HepG2 (cell line): ENCODE measurements around the gene SSR2. TPM values are rescaled to one million over a fixed set of nuclear protein-coding genes. Genes with fewer than 3 reads are reported as not detected.
A peak's percentile ranks its signal among the peaks of the same experiment; 100 is the strongest.

Experiments used
- ATAC-seq: fragments of 200-7000 bp; cut with Tn5 transposase; 3 replicates; pipeline ENCODE4 v1.9.1; 2020; ENCODE audit warnings: mild to moderate bottlenecking, moderate library complexity
- BruUV-seq: library from RNA; stranded (reverse); fragments of 400-500 nt; replicated peaks from 2 replicates; lab custom pipeline; 2021; lab: Mats Ljungman, UMichigan
- CTCF ChIA-PET: fragments of 300-600 bp; formaldehyde crosslinking; extraction: SDS; loops from one replicate; lab custom pipeline; 2021; ENCODE audit warnings: low total read pairs, inconsistent platforms, low intra/inter-chr PET ratio; lab: Yijun Ruan, JAX
- POLR2A ChIA-PET: fragments of 350-600 bp; sonication (Branson Sonifier 250); formaldehyde crosslinking; loops from one replicate; lab custom pipeline; 2020; ENCODE audit warnings: antibody characterized with exemption, inconsistent platforms; lab: Yijun Ruan, JAX
- DNase-seq: peaks from one replicate; pipeline ENCODE4 v3.0.0-alpha.2; 2015; ENCODE audit warnings: low spot score
- FAIRE-seq: peaks from 3 replicates; lab custom pipeline; 2011; peaks lifted over from hg19 to GRCh38; lab: Jason Lieb, UNC
- H2AFZ ChIP-seq: one replicate; pipeline ENCODE4 v1.6.1; 2011; ENCODE audit warnings: low read length, inconsistent platforms
- H3K27ac ChIP-seq: fragments of 300-600 bp; 3 replicates; pipeline ENCODE4 v1.8.0; 2011; ENCODE audit warnings: mixed run types, mild to moderate bottlenecking, mixed read lengths, low read length, inconsistent platforms; ENCODE audit not compliant: insufficient read depth; ENCODE audit errors: extremely low read length
- H3K27me3 ChIP-seq, 2 experiments: fragments of 200-600 bp in 1 of 2; 2 replicates in 1 of 2; 3 replicates in 1 of 2; pipeline versions ENCODE4 v1.6.0 to v1.8.0; 2011; ENCODE audit warnings: low read length in 2 of 2, mild to moderate bottlenecking in 2 of 2, moderate library complexity in 2 of 2, inconsistent platforms in 1 of 2; ENCODE audit not compliant: insufficient read depth in 2 of 2, control insufficient read depth in 1 of 2
- H3K36me3 ChIP-seq, 2 experiments: fragments of 200-600 bp in 1 of 2; replicated peaks in 1 of 2; 2 replicates in 1 of 2; 3 replicates in 1 of 2; pipeline versions ENCODE4 v1.5.1 to v1.8.0; 2011; ENCODE audit warnings: low read length in 2 of 2, inconsistent platforms in 1 of 2; ENCODE audit not compliant: insufficient read depth in 2 of 2, control insufficient read depth in 1 of 2
- H3K4me1 ChIP-seq: 2 replicates; pipeline ENCODE4 v1.5.1; 2012; ENCODE audit warnings: low read length, inconsistent platforms; ENCODE audit not compliant: insufficient read depth
- H3K4me2 ChIP-seq: 2 replicates; pipeline ENCODE4 v1.6.0; 2011; ENCODE audit warnings: low read depth, low read length, inconsistent platforms
- H3K4me3 ChIP-seq, 3 experiments: fragments of 200-600 bp in 1 of 3; sonication (generic), shearing (Covaris generic) in 1 of 3; replicated peaks in 1 of 3; 2 replicates each; pipeline ENCODE4 v1.5.1; 2011 to 2016; ENCODE audit warnings: low read length in 3 of 3, inconsistent platforms in 2 of 3, low read depth in 2 of 3, mild to moderate bottlenecking in 2 of 3, control low read depth in 1 of 3, mixed read lengths in 1 of 3; ENCODE audit not compliant: insufficient read depth in 1 of 3
- H3K79me2 ChIP-seq: one replicate; pipeline ENCODE4 v1.6.1; 2011; ENCODE audit warnings: low read length, inconsistent platforms; ENCODE audit not compliant: insufficient read depth
- H3K9ac ChIP-seq: 2 replicates; pipeline ENCODE4 v1.6.0; 2011; ENCODE audit warnings: mild to moderate bottlenecking, low read depth, low read length, inconsistent platforms; ENCODE audit not compliant: insufficient read depth
- H3K9me3 ChIP-seq: 2 replicates; pipeline ENCODE4 v1.5.1; 2012; ENCODE audit warnings: mild to moderate bottlenecking, low read length
- H4K20me1 ChIP-seq: 2 replicates; pipeline ENCODE4 v1.6.0; 2011; ENCODE audit warnings: inconsistent platforms, mild to moderate bottlenecking, low read length, moderate library complexity; ENCODE audit not compliant: insufficient read depth
- FOSL1 ChIP-seq: sonication (generic); formaldehyde crosslinking; IDR thresholded peaks from 2 replicates; pipeline ENCODE4 v1.9.0; 2021; ENCODE audit warnings: missing genetic modification reagents, borderline replicate concordance
- KLF11 ChIP-seq: IDR thresholded peaks from 2 replicates; pipeline ENCODE4 v1.6.1; 2016; ENCODE audit warnings: missing compliant biosample characterization
- MED1 ChIP-seq: sonication (generic); formaldehyde crosslinking; IDR thresholded peaks from 2 replicates; pipeline ENCODE4 v1.4.0; 2020; ENCODE audit warnings: missing genetic modification reagents
- MIXL1 ChIP-seq: IDR thresholded peaks from 2 replicates; pipeline ENCODE4 v1.6.1; 2016
- SALL1 ChIP-seq: sonication (generic); formaldehyde crosslinking; IDR thresholded peaks from 2 replicates; pipeline ENCODE4 v1.8.0; 2022; ENCODE audit warnings: mild to moderate bottlenecking, missing genetic modification reagents
- YEATS4 ChIP-seq: sonication (generic); formaldehyde crosslinking; IDR thresholded peaks from 2 replicates; pipeline ENCODE4 v1.4.0; 2020; ENCODE audit warnings: missing genetic modification reagents, borderline replicate concordance
- ZBTB33 ChIP-seq: sonication (generic); formaldehyde crosslinking; IDR thresholded peaks from 2 replicates; pipeline ENCODE4 v1.4.0; 2020; ENCODE audit warnings: missing genetic modification reagents
- ZKSCAN8 ChIP-seq: IDR thresholded peaks from 2 replicates; pipeline ENCODE4 v1.6.1; 2016; ENCODE audit warnings: borderline replicate concordance, missing genetic modification reagents, missing compliant biosample characterization
- ZMYM4 ChIP-seq: sonication (generic); formaldehyde crosslinking; IDR thresholded peaks from 2 replicates; pipeline ENCODE4 v1.8.1; 2023; ENCODE audit warnings: mild to moderate bottlenecking, missing genetic modification reagents
- ZNF24 ChIP-seq: fragments of 450-650 bp; IDR thresholded peaks from 2 replicates; pipeline ENCODE4 v1.6.1; 2017; ENCODE audit warnings: antibody characterized with exemption, mild to moderate bottlenecking
- ZNF503 ChIP-seq: sonication (generic); formaldehyde crosslinking; IDR thresholded peaks from 2 replicates; pipeline ENCODE4 v1.4.0; 2020; ENCODE audit warnings: missing genetic modification reagents
- ZNF75D ChIP-seq: sonication (generic); formaldehyde crosslinking; IDR thresholded peaks from 2 replicates; pipeline ENCODE4 v1.8.1; 2023; ENCODE audit warnings: missing genetic modification reagents, mild to moderate bottlenecking, borderline replicate concordance
- ZNF777 ChIP-seq: sonication (generic); formaldehyde crosslinking; IDR thresholded peaks from 2 replicates; pipeline ENCODE4 v1.4.0; 2020; ENCODE audit warnings: missing genetic modification reagents
- ZNF788 ChIP-seq: sonication (generic); formaldehyde crosslinking; IDR thresholded peaks from 2 replicates; pipeline ENCODE4 v1.5.0; 2020; ENCODE audit warnings: mild to moderate bottlenecking, missing genetic modification reagents, borderline replicate concordance
- ZNF891 ChIP-seq: sonication (generic); formaldehyde crosslinking; IDR thresholded peaks from 2 replicates; pipeline ENCODE4 v1.5.0; 2020; ENCODE audit warnings: mild to moderate bottlenecking, missing genetic modification reagents
- ZSCAN25 ChIP-seq: sonication (generic); formaldehyde crosslinking; IDR thresholded peaks from 2 replicates; pipeline ENCODE4 v1.8.0; 2022; ENCODE audit warnings: mild to moderate bottlenecking, missing genetic modification reagents
- WGBS: methylation state at CpG from one replicate; pipeline ENCODE4 v1.1.6; 2017; ENCODE audit warnings: low lambda C conversion rate; 5-methylcytosine and 5-hydroxymethylcytosine counted together
- in situ Hi-C: cut with HindIII; loops from 2 replicates; pipeline ENCODE4 v1.10.0; 2017; ENCODE audit warnings: low pct_unique_long_range_greater_than_20kb; ENCODE audit not compliant: extremely low pct_ligation_motif_present
- intact Hi-C: fragments of 100-400 bp; cut with micrococcal nuclease; formaldehyde crosslinking; loops from one replicate; pipeline ENCODE4 v1.10.0; 2022; ENCODE audit not compliant: unreplicated experiment
- polyA plus RNA-seq, 8 experiments: library from polyadenylated mRNA; depleted of rRNA in 3 of 8; stranded (reverse) in 7 of 8; unstranded in 1 of 8; fragments of >200 nt; fragmentation: Illumina TruSeq in 4 of 8; extraction: Trizol in 4 of 8; gene quantifications; 2 replicates each; pipeline versions ENCODE4 v1.2.1 to v1.2.3, GENCODE V29; 2011 to 2016; ENCODE audit warnings: low read depth in 4 of 8, missing spikeins in 1 of 8, mixed read lengths in 1 of 8; ENCODE audit not compliant: insufficient read depth in 1 of 8
- total RNA-seq, 5 experiments: library from RNA; depleted of rRNA; stranded (reverse); fragments of >200 nt; fragmentation: Illumina TruSeq; extraction: Trizol; gene quantifications; 2 replicates each; pipeline ENCODE4 v1.2.3, GENCODE V29; 2016; ENCODE audit warnings: low read depth in 1 of 5
- TF ChIP-seq, protein P1 (sequence below): sonication (generic); formaldehyde crosslinking; IDR thresholded peaks from 2 replicates; pipeline ENCODE4 v1.4.0; 2020; ENCODE audit warnings: missing genetic modification reagents, mild to moderate bottlenecking, borderline replicate concordance

SSR2 gene
- total and polyA plus RNA-seq, 2 of the 13 experiments (the other 11 are each of a cell fraction or from before 2014, with no cell fraction given) = 284 to 461 TPM

- in situ Hi-C loops (no loop called here), intact Hi-C loops (no loop called here)
- Histone ChIP-seq H3K4me1 (peaks cover 27% of the 10 kb centered on the region), H3K9me3 (no peaks in the 10 kb centered on the region), H3K27ac (peak overlapping the region; percentile 70), H2AFZ (no peak overlapping the region), H3K36me3 (peaks cover 7 to 28% of the 10 kb centered on the region in 2 experiments; a peak in 4 of 5 replicates), H4K20me1 (no peaks in the 10 kb centered on the region), H3K9ac (peak overlapping the region; percentile 80), H3K4me3 (peak overlapping the region; percentile 79 to 91 (median 80)), H3K79me2 (peaks cover 18% of the 10 kb centered on the region), H3K27me3 (no peaks in the 10 kb centered on the region; a peak in 1 of 5 replicates), H3K4me2 (peak overlapping the region; percentile 81)
- DNase-seq = peak; percentile 65
- no TSS peak for BruUV-seq
- ATAC-seq = peak; percentile 50
- 6% methylated on average over 25 of the region's 63 CpGs for WGBS
- POLR2A ChIA-PET = interaction anchor here (0.5 to 2.6 kb wide), 6 partner anchors 10 to 283 kb away, joined by 3 to 10 read pairs (median 3); partner anchors contain the start of gene PMF1
- FAIRE-seq = peak; percentile 73
- CTCF ChIA-PET = no interaction called here
- TF ChIP-seq SALL1 (CRISPR knock-in tag) = peak; percentile 26; the same call in 1 of the 2 replicates
- peak; percentile 38; the same call in 1 of the 2 replicates for TF ChIP-seq YEATS4 (CRISPR knock-in tag)
- TF ChIP-seq ZNF24 = peak; percentile 25; the same call in 1 of the 2 replicates
- peak; percentile 56; the same call in 1 of the 2 replicates for TF ChIP-seq ZNF891
- TF ChIP-seq ZKSCAN8 (CRISPR knock-in tag) = peak; percentile 92
- 0 out of 2 replicates have a peak, but pooled peaks have one; percentile 29 for TF ChIP-seq ZNF788 (CRISPR knock-in tag)
- TF ChIP-seq ZNF75D (CRISPR knock-in tag) = no peak
- TF ChIP-seq KLF11 (CRISPR knock-in tag) = 0 out of 2 replicates have a peak, but pooled peaks have one; percentile 56
- peak; percentile 41; the same call in 1 of the 2 replicates for TF ChIP-seq MED1 (CRISPR knock-in tag)
- TF ChIP-seq, protein P1, sequence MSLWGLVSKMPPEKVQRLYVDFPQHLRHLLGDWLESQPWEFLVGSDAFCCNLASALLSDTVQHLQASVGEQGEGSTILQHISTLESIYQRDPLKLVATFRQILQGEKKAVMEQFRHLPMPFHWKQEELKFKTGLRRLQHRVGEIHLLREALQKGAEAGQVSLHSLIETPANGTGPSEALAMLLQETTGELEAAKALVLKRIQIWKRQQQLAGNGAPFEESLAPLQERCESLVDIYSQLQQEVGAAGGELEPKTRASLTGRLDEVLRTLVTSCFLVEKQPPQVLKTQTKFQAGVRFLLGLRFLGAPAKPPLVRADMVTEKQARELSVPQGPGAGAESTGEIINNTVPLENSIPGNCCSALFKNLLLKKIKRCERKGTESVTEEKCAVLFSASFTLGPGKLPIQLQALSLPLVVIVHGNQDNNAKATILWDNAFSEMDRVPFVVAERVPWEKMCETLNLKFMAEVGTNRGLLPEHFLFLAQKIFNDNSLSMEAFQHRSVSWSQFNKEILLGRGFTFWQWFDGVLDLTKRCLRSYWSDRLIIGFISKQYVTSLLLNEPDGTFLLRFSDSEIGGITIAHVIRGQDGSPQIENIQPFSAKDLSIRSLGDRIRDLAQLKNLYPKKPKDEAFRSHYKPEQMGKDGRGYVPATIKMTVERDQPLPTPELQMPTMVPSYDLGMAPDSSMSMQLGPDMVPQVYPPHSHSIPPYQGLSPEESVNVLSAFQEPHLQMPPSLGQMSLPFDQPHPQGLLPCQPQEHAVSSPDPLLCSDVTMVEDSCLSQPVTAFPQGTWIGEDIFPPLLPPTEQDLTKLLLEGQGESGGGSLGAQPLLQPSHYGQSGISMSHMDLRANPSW (CRISPR knock-in tag) = no peak
- TF ChIP-seq ZSCAN25 (CRISPR knock-in tag) = peak; percentile 95
- 0 out of 2 replicates have a peak, but pooled peaks have one; percentile 12 for TF ChIP-seq ZMYM4
- TF ChIP-seq MIXL1 (CRISPR knock-in tag) = 0 out of 2 replicates have a peak, but pooled peaks have one; percentile 12
- peak; percentile 52; the same call in 1 of the 2 replicates for TF ChIP-seq ZNF777 (CRISPR knock-in tag)
- no peak for TF ChIP-seq ZNF503 (CRISPR knock-in tag)
- TF ChIP-seq ZBTB33 (CRISPR knock-in tag) = 0 out of 2 replicates have a peak, but pooled peaks have one; percentile 15
- no peak for TF ChIP-seq FOSL1 (CRISPR knock-in tag)
These were observed 32.4 kb upstream of the SSR2 start for GRCh38 chr1:156052862-156053767.
